ENCODE measurements around the gene FSHR. TPM values are rescaled to one million over a fixed set of nuclear protein-coding genes. Genes with fewer than 3 reads are reported as not detected.

The FSHR gene
- total and polyA plus RNA-seq, 2 of the 8 experiments (the other 6 are each of a cell fraction or from before 2014, with no cell fraction given): not detected

GRCh38 chr2:49131801-49132200, 22.5 kb downstream of the FSHR start:
- H4K20me1 ChIP-seq (replicated peaks in 1 of 2; ENCODE audit: control insufficient read depth in 1 of 2, insufficient read depth in 2 of 2, low read length in 2 of 2): no peaks in the 10 kb centered on the region
- no peak overlapping the region for H3K14ac ChIP-seq (ENCODE audit: insufficient read length)
- H2BK12ac ChIP-seq (ENCODE audit: low read depth, low read length): no peak overlapping the region
- no peak overlapping the region for H4K5ac ChIP-seq (ENCODE audit: insufficient read length, low read depth, low read length)
- DNase-seq (ENCODE audit: low read depth in 1 of 2, low spot score in 2 of 2) (no peak), FAIRE-seq (no peak)
- no peak overlapping the region for H2BK15ac ChIP-seq (ENCODE audit: low read length)
- H3K18ac ChIP-seq (ENCODE audit: extremely low read depth, low read length): no peak overlapping the region
- no peak overlapping the region for H3K56ac ChIP-seq (replicated peaks; ENCODE audit: insufficient read length, low read depth, low read length)
- H2BK5ac ChIP-seq (ENCODE audit: low read depth, low read length): no peak overlapping the region
- no peaks in the 10 kb centered on the region for H3K27me3 ChIP-seq (replicated peaks in 1 of 4; ENCODE audit: control insufficient read depth in 3 of 4, extremely low read depth in 1 of 4, insufficient read depth in 3 of 4, low read length in 3 of 4)
- H4K8ac ChIP-seq (ENCODE audit: extremely low read depth, insufficient read depth, low read length): no peak overlapping the region
- H3K4me2 ChIP-seq (ENCODE audit: insufficient read depth in 1 of 2, low read depth in 2 of 2, low read length in 2 of 2): no peak overlapping the region
- H3K36me3 ChIP-seq (ENCODE audit: control insufficient read depth in 2 of 4, insufficient read depth in 4 of 4, low read length in 3 of 4): no peaks in the 10 kb centered on the region
- WGBS, 2 experiments (ENCODE audit: extremely low coverage in 1 of 2, insufficient coverage in 1 of 2, insufficient read length in 1 of 2, insufficient replicate concordance in 2 of 2, low coverage in 1 of 2, low lambda C conversion rate in 2 of 2, missing lambda C conversion rate in 1 of 2): 88% methylated on average over 1 of the region's 1 CpG; no CpG with 5 or more reads in 1 of the 2 experiments
- H2BK120ac ChIP-seq (replicated peaks; ENCODE audit: low read depth, low read length): no peak overlapping the region
- no peaks in the 10 kb centered on the region for H3K79me2 ChIP-seq (ENCODE audit: control insufficient read depth in 1 of 2, insufficient read depth in 2 of 2, low read length in 2 of 2)
- H2AFZ ChIP-seq (ENCODE audit: low read length): no peak overlapping the region
- H3K4me1 ChIP-seq (replicated peaks in 1 of 4; ENCODE audit: control insufficient read depth in 3 of 4, insufficient read depth in 4 of 4, low read length in 3 of 4): no peaks in the 10 kb centered on the region
- H3K4me3 ChIP-seq (ENCODE audit: extremely low read depth in 1 of 4, insufficient read depth in 2 of 4, low read depth in 3 of 4, low read length in 4 of 4): no peak overlapping the region
- H3K27ac ChIP-seq (ENCODE audit: low read depth, low read length): no peak overlapping the region
- POLR2A ChIA-PET (ENCODE audit: partially characterized antibody): no interaction called here
- H4K91ac ChIP-seq (replicated peaks; ENCODE audit: insufficient read length, low read length): no peak overlapping the region
- no peak overlapping the region for H3K4ac ChIP-seq (replicated peaks; ENCODE audit: insufficient read length, low read depth, low read length)
- CTCF ChIA-PET (ENCODE audit: partially characterized antibody): interaction anchor here (0.6 kb wide), 1 partner anchor 28 kb away, joined by 3 read pairs; no protein-coding TSS in a partner anchor
- H3K23ac ChIP-seq (ENCODE audit: insufficient read length): no peak overlapping the region
- H3K9me3 ChIP-seq (ENCODE audit: insufficient read depth in 2 of 2, low read depth in 1 of 2, low read length in 1 of 2): peaks cover 3 to 7% of the 10 kb centered on the region in 2 experiments; a peak in 1 of 4 replicates
- H2BK20ac ChIP-seq (ENCODE audit: low read length): no peak overlapping the region
- H3K23me2 ChIP-seq (ENCODE audit: low read depth, low read length): no peaks in the 10 kb centered on the region
- no peak overlapping the region for H3K9ac ChIP-seq (replicated peaks in 1 of 4; ENCODE audit: extremely low read depth in 1 of 4, low read depth in 3 of 4, low read length in 3 of 4)
- H2AK5ac ChIP-seq (ENCODE audit: low read depth, low read length): no peak overlapping the region
- no peaks in the 10 kb centered on the region for H3K79me1 ChIP-seq (ENCODE audit: low read depth, low read length)
- TF ChIP-seq CHD1 (IDR thresholded peaks at IDR 0.05; ENCODE audit: low read depth, low read length) (no peak), TEAD4 (IDR thresholded peaks at IDR 0.05; ENCODE audit: low read depth, low read length) (no peak), CBX8 (IDR thresholded peaks at IDR 0.05; ENCODE audit: borderline replicate concordance, low read depth, low read length) (no peak), SIX5 (IDR thresholded peaks at IDR 0.05; ENCODE audit: low read depth, low read length) (no peak), MAFK (IDR thresholded peaks at IDR 0.05; ENCODE audit: low read depth, low read length) (no peak), EZH2 (IDR thresholded peaks at IDR 0.05; ENCODE audit: low read depth, low read length, severe bottlenecking) (no peak), SP2 (IDR thresholded peaks at IDR 0.05; ENCODE audit: low read length) (no peak), SP1 (IDR thresholded peaks at IDR 0.05; ENCODE audit: low read depth, low read length) (no peak), RBBP5 (IDR thresholded peaks at IDR 0.05; ENCODE audit: borderline replicate concordance, low read depth, low read length) (no peak), EGR1 (IDR thresholded peaks at IDR 0.05; ENCODE audit: borderline replicate concordance, low read depth, low read length) (no peak), GABPA (IDR thresholded peaks at IDR 0.05; ENCODE audit: borderline replicate concordance, insufficient read depth, low read length) (no peak)
